ENCODE results near the gene TIMM13. TPM values are rescaled to one million over a fixed set of nuclear protein-coding genes. Genes with fewer than 3 reads are reported as not detected.
A peak's percentile ranks its signal among the peaks of the same experiment; 100 is the strongest.
"Not testable (repeated sequence)": the region's sequence is repeated elsewhere in the genome, so short reads cannot be mapped to it uniquely, and the experiment has no call there.

Gene TIMM13
- total RNA-seq, result 5.8 TPM

DNA sequence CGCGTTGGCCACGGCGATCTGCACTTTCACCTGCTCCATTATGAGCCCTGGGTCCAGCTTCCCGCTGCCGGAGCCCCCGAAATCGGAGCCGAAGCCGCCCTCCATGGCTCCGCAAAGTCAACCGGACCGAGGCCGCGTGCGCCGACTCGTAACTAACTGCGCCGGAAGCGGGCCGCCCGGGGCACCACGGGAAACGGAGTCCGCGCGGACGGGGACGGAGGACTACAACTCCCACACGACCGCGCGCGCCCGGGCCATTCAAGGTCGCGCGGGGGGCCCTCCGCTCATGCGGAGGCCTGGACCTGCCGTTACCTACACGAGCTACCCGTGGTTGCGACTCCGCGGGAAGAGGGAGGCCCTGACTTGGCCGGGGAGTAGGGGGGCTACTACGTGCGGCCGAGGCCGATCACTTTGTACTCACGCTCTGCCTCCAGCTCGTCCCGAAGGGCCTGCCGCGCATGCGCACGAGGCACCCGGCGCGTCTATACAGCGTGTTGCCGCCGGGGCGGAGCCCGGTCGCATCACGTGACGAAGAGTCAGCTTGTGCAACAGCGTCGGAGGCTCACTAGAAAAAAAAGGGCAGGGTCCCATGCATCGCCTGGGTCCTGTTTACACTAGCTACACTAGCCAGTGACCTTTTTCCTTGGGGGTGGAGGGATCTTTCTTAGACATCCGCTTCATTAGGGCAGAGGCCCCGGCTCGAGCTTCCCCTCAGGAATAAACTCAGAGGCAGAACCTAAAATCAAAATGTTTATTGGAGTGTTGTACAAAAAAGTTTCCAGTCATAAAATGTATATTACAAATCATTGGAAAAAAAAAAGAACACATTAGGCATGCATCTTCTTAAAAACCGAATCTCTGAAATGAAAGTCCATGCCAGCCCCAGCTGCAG lies at the start of gene TIMM13:
Gene TIMM13 (minus strand): TSS at position 158 of the 892 bp plus-strand sequence. CDS start 53 bp downstream, at position 105.
- Histone ChIP-seq H3K4me3 (ENCODE audit: low read length) (peak within 1 kb of the TSS; percentile 63), H3K4me1 (ENCODE audit: insufficient read depth, low read length) (peaks cover 21% of the 10 kb centered on the region), H3K27me3 (ENCODE audit: insufficient read depth, low read length) (no peaks in the 10 kb centered on the region), H3K9me3 (ENCODE audit: low read depth, low read length) (no peaks in the 10 kb centered on the region)

- Histone ChIP-seq H3K27me3 (ENCODE audit: insufficient read depth, low read length) (no peaks in the 10 kb centered on the region), H3K4me1 (ENCODE audit: insufficient read depth, low read length) (peaks cover 41% of the 10 kb centered on the region), H3K4me3 (ENCODE audit: low read length) (peak overlapping the region; percentile 100), H3K9me3 (ENCODE audit: low read depth, low read length) (no peaks in the 10 kb centered on the region)
These were observed 49.2 kb upstream of the TIMM13 start for GRCh38 chr19:2476451-2477140.

DNA sequence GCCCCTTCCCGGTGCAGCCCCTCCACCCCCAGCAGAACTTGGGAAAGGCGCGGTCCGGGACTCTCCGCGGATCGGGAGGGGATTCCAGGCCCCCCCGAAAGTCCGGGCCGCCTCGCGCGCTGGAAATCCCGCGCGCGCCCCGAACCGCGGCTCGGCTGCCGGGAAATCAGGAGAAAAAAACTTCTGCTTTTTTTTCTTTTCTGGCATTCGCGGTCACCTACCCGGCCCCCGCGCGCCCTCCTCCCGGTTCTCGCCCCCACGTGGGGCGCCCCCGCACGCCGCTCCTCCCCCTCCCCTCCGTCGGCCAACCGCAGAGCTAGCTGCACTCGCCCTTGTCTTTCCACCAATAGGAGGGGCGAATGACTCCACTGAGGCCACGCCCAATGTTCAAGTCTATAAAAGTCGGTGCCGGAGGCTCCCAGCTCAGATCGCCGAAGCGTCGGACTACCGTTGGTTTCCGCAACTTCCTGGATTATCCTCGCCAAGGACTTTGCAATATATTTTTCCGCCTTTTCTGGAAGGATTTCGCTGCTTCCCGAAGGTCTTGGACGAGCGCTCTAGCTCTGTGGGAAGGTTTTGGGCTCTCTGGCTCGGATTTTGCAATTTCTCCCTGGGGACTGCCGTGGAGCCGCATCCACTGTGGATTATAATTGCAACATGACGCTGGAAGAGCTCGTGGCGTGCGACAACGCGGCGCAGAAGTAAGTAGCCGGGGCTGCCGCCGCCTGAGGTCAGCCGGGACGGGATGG lies 48.5 kb upstream of the TIMM13 start, which contains the start of gene GADD45B:
Gene GADD45B (plus strand): TSS at position 426 of the 749 bp plus-strand sequence. CDS start 232 bp downstream, at position 658.
- H3K4me3 ChIP-seq (ENCODE audit: low read length), result peak within 1 kb of the TSS; percentile 100
- H3K9me3 ChIP-seq (ENCODE audit: low read depth, low read length), result no peaks in the 10 kb centered on the region
- no peaks in the 10 kb centered on the region for H3K27me3 ChIP-seq (ENCODE audit: insufficient read depth, low read length)
- H3K4me1 ChIP-seq (ENCODE audit: insufficient read depth, low read length), result peaks cover 41% of the 10 kb centered on the region

GRCh38 chr19:2475018-2475701 lies 47.8 kb upstream of the TIMM13 start:
- Histone ChIP-seq H3K9me3 (ENCODE audit: low read depth, low read length) (no peaks in the 10 kb centered on the region), H3K4me1 (ENCODE audit: insufficient read depth, low read length) (peaks cover 41% of the 10 kb centered on the region), H3K4me3 (ENCODE audit: low read length) (peak overlapping the region; percentile 100), H3K27me3 (ENCODE audit: insufficient read depth, low read length) (no peaks in the 10 kb centered on the region)

GRCh38 chr19:2474232-2475017 lies 47.0 kb upstream of the TIMM13 start:
- Histone ChIP-seq H3K27me3 (ENCODE audit: insufficient read depth, low read length) (no peaks in the 10 kb centered on the region), H3K9me3 (ENCODE audit: low read depth, low read length) (no peaks in the 10 kb centered on the region), H3K4me1 (ENCODE audit: insufficient read depth, low read length) (peaks cover 38% of the 10 kb centered on the region), H3K4me3 (ENCODE audit: low read length) (peak overlapping the region; percentile 100)

GRCh38 chr19:2469915-2470200 lies 42.5 kb upstream of the TIMM13 start:
- not testable (repeated sequence) for H3K9me3 ChIP-seq (ENCODE audit: low read depth, low read length); H3K27me3 ChIP-seq (ENCODE audit: insufficient read depth, low read length); H3K4me3 ChIP-seq (ENCODE audit: low read length)
- H3K4me1 ChIP-seq (ENCODE audit: insufficient read depth, low read length), result peaks cover 14% of the 10 kb centered on the region

GRCh38 chr19:2469102-2469914 lies 41.9 kb upstream of the TIMM13 start:
- Histone ChIP-seq H3K4me3 (ENCODE audit: low read length) (no peak overlapping the region), H3K9me3 (ENCODE audit: low read depth, low read length) (no peaks in the 10 kb centered on the region), H3K27me3 (ENCODE audit: insufficient read depth, low read length) (no peaks in the 10 kb centered on the region), H3K4me1 (ENCODE audit: insufficient read depth, low read length) (peaks cover 8% of the 10 kb centered on the region)

- no peaks in the 10 kb centered on the region for H3K27me3 ChIP-seq (ENCODE audit: insufficient read depth, low read length)
- H3K4me3 ChIP-seq (ENCODE audit: low read length), result no peak overlapping the region
- peaks cover 6% of the 10 kb centered on the region for H3K4me1 ChIP-seq (ENCODE audit: insufficient read depth, low read length)
- H3K9me3 ChIP-seq (ENCODE audit: low read depth, low read length), result no peaks in the 10 kb centered on the region
These were observed 41.2 kb upstream of the TIMM13 start for GRCh38 chr19:2468596-2468995.

GRCh38 chr19:2464389-2464788 lies 37.0 kb upstream of the TIMM13 start:
- no peaks in the 10 kb centered on the region for H3K27me3 ChIP-seq (ENCODE audit: insufficient read depth, low read length)
- peaks cover 21% of the 10 kb centered on the region for H3K4me1 ChIP-seq (ENCODE audit: insufficient read depth, low read length)
- H3K9me3 ChIP-seq (ENCODE audit: low read depth, low read length), result no peaks in the 10 kb centered on the region
- no peak overlapping the region for H3K4me3 ChIP-seq (ENCODE audit: low read length)

DNA sequence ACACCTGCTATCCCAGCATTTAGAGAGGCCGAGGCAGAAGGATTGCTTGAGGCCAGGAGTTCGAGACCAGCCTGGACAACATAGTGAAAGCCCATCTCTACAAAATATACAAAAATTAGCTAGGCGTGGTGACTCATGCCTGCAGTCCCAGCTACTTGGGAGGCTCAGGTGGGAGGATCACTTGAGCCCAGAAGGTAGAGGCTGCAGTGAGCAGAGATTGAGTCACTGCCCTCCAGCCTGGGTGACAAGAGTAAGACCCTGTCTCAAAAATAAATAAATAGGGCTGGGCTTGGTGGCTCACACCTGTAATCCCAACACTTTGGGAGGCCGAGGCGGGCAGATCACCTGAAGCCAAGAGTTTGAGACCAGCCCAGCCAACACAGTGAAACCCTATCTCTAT lies 36.3 kb upstream of the TIMM13 start:
- not testable (repeated sequence) for H3K4me3 ChIP-seq (ENCODE audit: low read length); H3K27me3 ChIP-seq (ENCODE audit: insufficient read depth, low read length); H3K9me3 ChIP-seq (ENCODE audit: low read depth, low read length)
- peaks cover 18% of the 10 kb centered on the region for H3K4me1 ChIP-seq (ENCODE audit: insufficient read depth, low read length)

DNA sequence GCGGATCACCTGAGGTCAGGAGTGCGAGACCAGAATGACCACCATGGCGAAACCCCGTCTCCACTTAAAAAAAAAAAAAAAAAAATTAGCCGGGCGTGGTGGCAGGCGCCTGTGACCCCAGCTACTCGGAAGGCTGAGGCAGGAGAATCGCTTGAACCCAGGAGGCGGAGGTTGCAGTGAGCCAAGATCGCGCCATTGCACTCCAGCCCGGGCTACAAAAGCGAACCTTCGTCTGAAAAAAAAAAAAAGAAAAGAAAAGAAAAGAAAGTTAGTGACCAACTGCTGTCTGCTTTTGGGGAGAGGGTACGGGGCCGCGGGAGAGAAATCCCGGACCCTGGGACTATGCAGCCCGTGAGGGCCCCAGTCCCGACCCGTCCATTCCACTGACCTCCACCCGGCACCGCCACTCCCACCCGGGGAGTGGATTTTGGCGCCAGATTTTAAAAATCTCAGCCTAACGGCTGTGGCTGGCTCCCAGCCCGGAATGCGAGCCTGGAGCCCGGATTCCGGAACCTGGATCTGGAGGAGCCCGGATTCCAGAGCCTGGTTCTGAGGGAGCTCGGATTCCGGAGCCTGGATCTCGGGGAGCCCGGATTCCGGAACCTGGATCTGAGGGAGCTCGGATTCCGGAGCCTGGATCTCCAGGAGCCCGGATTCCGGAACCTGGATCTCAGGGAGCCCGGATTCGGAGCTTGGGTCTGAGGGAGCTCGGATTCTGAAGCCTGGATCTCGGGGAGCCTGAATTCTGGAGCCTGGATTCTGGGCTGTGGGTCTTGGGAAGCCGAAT lies 35.4 kb upstream of the TIMM13 start:
- H3K4me3 ChIP-seq (ENCODE audit: low read length), result peak overlapping the region; percentile 50
- no peaks in the 10 kb centered on the region for H3K9me3 ChIP-seq (ENCODE audit: low read depth, low read length)
- H3K27me3 ChIP-seq (ENCODE audit: insufficient read depth, low read length), result no peaks in the 10 kb centered on the region
- H3K4me1 ChIP-seq (ENCODE audit: insufficient read depth, low read length), result peaks cover 18% of the 10 kb centered on the region

- H3K4me3 ChIP-seq (ENCODE audit: low read length), result peak overlapping the region; percentile 50
- H3K9me3 ChIP-seq (ENCODE audit: low read depth, low read length), result no peaks in the 10 kb centered on the region
- H3K27me3 ChIP-seq (ENCODE audit: insufficient read depth, low read length), result no peaks in the 10 kb centered on the region
- peaks cover 22% of the 10 kb centered on the region for H3K4me1 ChIP-seq (ENCODE audit: insufficient read depth, low read length)
These were observed 34.6 kb upstream of the TIMM13 start for GRCh38 chr19:2461751-2462634.
